Ishikawa (cell line): ENCODE data around the gene GNPTAB.

Source experiments
- CEBPB ChIP-seq: IDR thresholded peaks from 2 replicates; pipeline ENCODE4 v1.6.1; 2012
- CREB1 ChIP-seq: IDR thresholded peaks from 2 replicates; pipeline ENCODE4 v1.6.1; 2012; ENCODE audit warnings: low read depth
- EP300 ChIP-seq: IDR thresholded peaks from 2 replicates; pipeline ENCODE4 v1.6.1; 2012; ENCODE audit warnings: borderline replicate concordance
- REST ChIP-seq: IDR thresholded peaks from 2 replicates; pipeline ENCODE4 v1.6.1; 2012; ENCODE audit warnings: low read depth, mild to moderate bottlenecking
- TAF1 ChIP-seq: IDR thresholded peaks from 2 replicates; pipeline ENCODE4 v1.6.1; 2012; ENCODE audit warnings: low read depth, mild to moderate bottlenecking
- TCF12 ChIP-seq: IDR thresholded peaks from 2 replicates; pipeline ENCODE4 v1.6.1; 2012; ENCODE audit warnings: low read depth

GRCh38 chr12:101737476-101737875 is 93.3 kb downstream of the GNPTAB start:
- no peak for TF ChIP-seq EP300
- no peak for TF ChIP-seq CEBPB
- TF ChIP-seq CREB1, result no peak
- TF ChIP-seq REST, result no peak
- TF ChIP-seq TCF12, result no peak
- TF ChIP-seq TAF1, result no peak
